Prostate gland (tissue), 2 donors: ENCODE results near the gene ANAPC16.

Source experiments
- POLR2A ChIP-seq: fragments of 450-650 bp; IDR thresholded peaks from one replicate; pipeline ENCODE4 v1.6.1; 2016; ENCODE audit warnings: antibody characterized with exemption, mild to moderate bottlenecking
- TF ChIP-seq, protein P1 (sequence below), 4 experiments: fragments of 200-600 bp in 2 of 4; fragments of 450-650 bp in 2 of 4; sonication (generic) in 2 of 4; IDR thresholded peaks; 1 replicate in 3 of 4; 2 replicates in 1 of 4; pipeline ENCODE4 v1.5.1; 2016 to 2019; ENCODE audit warnings: antibody characterized with exemption in 4 of 4, mild to moderate bottlenecking in 2 of 4, moderate library complexity in 2 of 4

DNA sequence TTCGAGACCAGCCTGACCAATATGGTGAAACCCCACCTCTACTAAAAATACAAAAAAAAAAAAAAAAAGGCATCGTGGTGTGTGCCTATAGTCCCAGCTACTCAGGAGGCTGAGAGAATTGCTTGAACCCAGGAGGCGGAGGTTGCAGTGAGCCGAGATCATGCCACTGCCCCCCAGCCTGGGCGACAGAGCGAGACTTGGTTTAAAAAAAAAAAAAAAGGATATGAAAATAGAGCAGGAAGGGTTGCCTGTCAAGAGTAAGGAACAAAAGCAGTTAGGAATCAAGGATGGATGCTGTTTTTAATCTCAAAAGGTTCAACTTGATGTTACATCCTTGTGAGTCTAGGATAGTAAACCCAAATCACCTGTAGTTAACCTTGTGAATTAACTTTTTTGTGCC, 12.0 kb downstream of the ANAPC16 start:
- TF ChIP-seq, protein P1, sequence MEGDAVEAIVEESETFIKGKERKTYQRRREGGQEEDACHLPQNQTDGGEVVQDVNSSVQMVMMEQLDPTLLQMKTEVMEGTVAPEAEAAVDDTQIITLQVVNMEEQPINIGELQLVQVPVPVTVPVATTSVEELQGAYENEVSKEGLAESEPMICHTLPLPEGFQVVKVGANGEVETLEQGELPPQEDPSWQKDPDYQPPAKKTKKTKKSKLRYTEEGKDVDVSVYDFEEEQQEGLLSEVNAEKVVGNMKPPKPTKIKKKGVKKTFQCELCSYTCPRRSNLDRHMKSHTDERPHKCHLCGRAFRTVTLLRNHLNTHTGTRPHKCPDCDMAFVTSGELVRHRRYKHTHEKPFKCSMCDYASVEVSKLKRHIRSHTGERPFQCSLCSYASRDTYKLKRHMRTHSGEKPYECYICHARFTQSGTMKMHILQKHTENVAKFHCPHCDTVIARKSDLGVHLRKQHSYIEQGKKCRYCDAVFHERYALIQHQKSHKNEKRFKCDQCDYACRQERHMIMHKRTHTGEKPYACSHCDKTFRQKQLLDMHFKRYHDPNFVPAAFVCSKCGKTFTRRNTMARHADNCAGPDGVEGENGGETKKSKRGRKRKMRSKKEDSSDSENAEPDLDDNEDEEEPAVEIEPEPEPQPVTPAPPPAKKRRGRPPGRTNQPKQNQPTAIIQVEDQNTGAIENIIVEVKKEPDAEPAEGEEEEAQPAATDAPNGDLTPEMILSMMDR (IDR thresholded peaks at IDR 0.05): no peak
- no peak for TF ChIP-seq POLR2A
